NCI-H510A (cell line): ENCODE results near the gene GLB1L.
A peak's percentile ranks its signal among the peaks of the same experiment; 100 is the strongest.

Source experiments
- DNase-seq: peaks from one replicate; lab custom pipeline; 2025; lab: John Stamatoyannopoulos, UW

The GLB1L gene

DNA sequence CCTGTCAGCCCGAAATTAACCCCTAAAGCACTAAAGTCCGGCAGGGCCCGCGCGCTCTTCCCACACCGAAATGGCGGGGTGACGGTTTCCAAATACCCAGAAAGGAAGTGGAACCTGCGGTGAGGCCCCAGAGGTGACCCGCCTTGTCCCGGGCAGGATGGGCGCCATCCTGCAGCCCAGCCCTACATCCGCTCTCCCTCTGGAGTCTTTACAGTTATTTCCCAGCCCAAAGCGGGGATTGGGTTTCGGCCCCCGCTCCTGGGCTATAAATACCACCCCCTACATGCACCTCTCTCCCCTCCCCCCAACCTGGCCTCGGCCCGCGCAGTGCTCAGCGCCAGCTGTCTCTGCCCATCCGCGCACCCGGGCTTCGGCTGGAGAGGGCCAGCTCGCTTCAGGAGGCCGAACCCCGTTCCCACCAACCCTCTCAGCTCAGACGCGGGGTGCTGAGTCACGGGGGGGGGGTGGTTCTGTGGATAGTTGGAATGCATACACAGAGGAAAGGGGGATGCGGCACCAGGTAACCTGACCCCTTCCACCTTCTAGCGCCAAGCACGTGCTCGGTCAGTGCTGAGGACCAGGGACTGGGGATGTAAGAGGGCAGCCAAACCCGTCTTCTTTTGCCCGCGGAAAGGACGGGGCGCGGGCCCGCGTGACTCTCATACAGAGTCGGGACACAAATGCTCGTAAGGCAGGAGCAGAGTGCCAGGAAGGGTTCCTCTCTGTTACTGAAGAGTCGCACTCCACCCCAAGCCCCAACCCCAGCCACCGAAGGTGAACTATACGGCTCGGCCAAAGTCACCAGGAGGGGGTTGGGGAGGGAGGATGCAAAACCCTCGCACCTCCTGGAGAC lies 7.9 kb upstream of the GLB1L start, which contains the start of gene TUBA4B:
TUBA4B (plus strand) TSS at position 344 of the 853 bp plus-strand sequence; CDS start at position 509, 165 bp downstream.
- DNase-seq = peak; percentile 22

DNA sequence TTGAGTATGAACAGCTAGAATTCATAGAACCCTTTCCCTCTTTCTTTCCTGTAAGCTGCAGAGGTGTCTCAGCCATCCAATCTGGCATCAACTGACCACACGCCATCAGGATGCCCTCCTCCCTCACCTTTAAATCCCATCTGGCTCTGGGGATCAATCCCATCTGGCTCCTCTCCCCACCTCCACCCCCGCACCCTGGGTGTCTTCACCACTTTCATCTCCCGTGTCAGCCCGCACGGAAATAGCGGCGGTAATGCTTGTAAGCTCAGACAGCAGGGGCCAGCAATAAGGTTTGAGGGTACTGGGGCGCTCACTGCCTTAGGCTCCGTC lies 7.3 kb upstream of the GLB1L start:
- DNase-seq = no peak

DNA sequence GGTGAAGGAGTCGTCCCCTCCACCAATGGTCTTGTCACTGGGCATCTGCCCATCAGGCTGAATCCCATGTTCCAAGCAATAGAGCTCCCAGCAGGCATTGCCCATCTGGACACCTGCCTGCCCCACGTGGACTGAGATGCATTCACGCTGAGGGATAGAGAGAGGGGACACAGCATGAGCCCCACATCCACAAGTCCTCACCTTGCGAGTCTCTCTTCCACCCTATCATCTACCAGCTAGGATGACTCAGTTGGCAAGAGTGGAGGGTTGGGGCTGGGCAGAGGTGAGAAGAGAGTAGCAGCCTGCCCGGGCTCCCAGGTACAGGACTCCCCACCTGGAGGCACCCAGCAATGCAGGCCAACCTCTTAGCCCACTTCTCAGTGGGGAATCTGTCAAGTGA lies 6.8 kb upstream of the GLB1L start:
- DNase-seq = peak; percentile 8

DNA sequence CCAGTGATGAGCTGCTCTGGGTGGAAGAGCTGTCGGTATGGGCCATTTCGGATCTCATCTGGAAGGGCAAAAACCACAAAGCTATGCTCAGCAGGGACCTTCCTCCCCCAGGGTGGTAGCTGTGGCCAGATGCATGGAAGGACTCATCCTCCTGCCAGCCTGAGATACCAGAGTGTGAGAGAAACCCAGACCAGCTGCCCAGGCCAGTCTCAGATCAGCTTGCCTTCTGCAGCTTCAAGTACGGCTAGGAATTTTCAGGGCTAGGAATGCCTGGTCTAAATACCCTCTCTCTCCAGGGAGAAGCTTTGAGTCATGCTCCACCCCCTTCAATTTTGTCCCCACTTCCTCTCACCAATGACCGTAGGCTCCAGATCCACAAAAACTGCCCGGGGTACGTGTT lies 6.4 kb upstream of the GLB1L start:
- DNase-seq = no peak

DNA sequence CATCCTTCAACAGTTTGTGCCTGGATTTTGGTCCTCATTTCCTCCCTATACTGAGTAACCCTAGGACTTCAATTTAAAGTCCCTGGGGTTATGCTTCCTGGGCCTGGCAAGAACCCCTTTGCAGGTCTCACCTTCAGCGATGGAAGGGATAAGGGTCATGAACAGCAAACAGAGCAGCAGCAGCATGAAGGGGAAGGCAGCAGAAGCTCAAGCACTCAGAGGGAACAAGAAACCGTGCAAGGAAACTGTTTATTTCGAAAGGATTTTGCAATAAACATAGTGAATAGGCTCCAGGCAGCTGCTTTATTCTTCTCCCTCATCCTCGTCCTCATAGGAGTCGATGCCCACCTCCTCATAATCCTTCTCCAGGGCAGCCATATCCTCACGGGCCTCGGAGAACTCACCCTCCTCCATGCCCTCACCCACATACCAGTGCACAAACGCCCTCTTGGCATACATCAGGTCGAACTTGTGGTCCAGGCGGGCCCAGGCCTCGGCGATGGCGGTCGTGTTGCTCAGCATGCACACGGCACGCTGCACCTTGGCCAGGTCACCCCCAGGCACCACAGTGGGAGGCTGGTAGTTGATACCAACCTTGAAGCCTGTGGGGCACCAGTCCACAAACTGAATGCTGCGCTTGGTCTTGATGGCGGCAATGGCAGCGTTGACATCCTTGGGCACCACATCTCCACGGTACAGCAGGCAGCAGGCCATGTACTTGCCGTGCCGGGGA lies 5.0 kb upstream of the GLB1L start:
- no peak for DNase-seq

DNA sequence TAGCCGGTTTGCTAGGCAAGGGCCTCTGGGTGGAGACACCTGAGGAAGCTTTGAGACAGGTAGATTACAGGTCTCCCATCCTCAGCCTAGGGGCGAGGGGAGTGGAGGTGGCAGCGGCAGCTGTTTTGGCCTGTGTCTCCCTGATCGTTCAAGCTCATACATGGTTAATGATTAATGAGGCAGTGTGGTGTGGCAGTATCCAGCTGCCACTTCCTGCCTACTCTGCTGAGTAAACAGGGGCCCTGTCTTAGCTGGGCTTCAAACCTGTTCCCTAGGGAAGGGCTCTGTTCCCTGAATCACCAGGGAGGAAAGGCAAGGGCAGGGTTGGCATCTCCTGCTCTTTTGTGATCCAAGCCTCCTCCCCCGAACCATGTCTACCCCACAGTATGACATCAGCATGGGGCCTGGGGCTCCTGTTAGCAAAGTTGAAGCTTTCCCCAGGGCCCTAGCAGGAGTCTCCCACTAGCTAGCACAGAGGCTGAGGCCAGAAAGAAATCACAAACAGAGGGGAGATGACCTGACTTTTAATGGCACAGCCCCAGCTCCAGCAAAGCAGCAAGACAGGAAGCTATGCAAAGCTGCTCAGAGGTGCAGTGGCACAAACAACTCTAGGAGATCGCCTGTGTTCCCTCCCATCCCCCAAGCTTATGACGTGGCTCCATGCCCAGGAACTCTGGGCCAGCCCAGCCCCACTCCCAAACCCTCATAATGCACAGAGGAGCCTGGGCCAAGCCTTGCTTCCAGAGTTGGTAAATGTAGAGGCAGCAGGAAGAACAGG lies 4.1 kb upstream of the GLB1L start:
- DNase-seq = peak; percentile 65

DNA sequence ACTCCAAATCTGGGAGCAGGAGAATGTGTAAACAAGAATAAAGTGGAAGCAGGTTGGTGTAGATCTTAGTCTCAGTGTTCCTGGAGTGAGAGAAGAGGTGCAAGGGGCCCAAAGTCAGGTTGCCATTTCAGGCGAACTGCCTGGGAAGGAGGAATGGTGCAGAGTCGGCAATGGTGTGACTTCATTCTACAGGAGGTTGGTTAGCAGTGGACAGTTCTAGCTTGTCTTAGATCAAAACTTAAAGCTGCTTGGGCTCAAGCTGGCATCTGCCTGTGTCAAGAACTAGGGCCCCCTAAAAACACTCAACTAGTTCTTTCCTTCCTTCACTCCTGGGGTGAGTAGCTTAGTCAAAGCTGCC lies 3.6 kb upstream of the GLB1L start:
- no peak for DNase-seq

DNA sequence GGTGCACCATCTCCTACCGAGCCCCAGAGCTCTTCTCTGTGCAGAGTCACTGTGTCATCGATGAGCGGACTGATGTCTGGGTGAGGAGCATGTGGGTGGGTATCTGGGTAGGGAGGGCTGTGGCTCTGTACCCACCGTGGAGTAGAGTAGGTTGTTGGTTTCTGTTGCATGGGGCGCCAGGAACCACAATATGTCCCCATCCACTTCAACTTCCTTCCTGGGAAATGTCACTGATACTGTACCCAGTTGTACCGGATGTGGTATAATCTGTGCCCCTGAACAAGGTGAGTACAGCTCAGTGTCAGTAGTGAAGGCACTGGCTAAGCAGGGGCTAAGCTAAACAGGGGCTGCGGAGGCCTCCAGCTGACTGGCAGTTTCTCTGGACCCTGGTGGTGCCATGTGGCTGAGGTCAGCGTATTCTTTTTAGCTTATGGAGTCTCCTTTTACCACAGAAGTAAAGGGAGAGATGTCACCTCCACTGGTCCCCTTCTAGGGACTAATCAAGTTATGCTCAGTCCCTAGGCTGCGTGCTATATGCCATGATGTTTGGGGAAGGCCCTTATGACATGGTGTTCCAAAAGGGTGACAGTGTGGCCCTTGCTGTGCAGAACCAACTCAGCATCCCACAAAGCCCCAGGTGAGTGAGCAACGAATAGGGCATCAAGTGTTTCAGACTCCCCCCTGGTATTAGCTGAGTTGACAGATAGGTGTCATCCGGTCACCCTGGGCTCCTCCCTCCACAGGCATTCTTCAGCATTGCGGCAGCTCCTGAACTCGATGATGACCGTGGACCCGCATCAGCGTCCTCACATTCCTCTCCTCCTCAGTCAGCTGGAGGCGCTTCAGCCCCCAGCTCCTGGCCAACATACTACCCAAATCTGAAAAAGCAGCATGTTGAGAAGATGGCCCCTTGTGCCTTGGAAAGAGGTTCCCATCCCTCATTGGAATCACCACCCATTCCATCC lies 2.7 kb upstream of the GLB1L start:
- DNase-seq = no peak

DNA sequence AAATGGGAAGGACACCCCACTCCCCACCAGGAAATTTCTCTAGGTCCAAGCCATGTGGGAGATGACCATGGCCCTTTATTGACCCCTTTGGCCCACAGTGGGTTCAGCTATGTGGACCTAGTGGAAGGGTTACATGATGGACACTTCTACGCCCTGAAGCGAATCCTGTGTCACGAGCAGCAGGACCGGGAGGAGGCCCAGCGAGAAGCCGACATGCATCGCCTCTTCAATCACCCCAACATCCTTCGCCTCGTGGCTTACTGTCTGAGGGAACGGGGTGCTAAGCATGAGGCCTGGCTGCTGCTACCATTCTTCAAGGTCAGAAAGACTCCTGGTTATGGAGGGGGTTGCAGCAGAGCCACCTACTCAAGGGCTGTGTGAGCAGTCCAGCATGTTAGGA lies 1.3 kb upstream of the GLB1L start:
- DNase-seq = no peak

DNA sequence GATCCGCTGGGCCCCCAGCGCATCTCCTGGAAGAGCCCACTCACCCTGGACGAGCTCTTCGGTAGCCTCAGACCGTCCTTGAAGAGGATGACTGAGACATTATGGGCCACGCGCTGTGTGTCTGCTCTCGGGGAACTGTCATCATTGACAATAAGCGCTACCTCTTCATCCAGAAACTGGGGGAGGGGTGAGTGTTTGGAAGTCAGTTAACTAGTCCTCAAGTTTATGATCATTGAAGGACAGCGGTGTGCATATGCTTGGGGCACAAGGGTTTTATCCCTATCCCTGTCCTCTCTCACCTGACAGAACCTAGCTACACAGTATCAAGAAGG lies 621 bp upstream of the GLB1L start:
- no peak for DNase-seq

DNA sequence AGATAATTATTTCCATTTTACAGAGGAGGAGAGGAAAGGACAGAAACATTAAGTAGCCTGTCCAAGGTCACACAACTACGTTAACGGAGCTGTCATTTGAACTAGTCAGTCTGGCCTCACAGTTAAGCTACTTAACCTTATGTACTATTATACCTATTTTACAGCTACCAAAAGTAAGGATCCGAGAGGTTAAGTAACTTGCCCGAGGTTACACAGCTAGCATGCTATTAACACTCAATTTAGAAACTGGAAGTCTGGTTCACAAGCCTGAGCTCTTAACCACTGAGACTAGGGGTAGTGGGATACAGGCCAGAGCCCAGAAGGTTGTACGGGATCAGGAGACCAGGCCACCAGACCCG lies 476 bp downstream of the GLB1L start:
- no peak for DNase-seq

DNA sequence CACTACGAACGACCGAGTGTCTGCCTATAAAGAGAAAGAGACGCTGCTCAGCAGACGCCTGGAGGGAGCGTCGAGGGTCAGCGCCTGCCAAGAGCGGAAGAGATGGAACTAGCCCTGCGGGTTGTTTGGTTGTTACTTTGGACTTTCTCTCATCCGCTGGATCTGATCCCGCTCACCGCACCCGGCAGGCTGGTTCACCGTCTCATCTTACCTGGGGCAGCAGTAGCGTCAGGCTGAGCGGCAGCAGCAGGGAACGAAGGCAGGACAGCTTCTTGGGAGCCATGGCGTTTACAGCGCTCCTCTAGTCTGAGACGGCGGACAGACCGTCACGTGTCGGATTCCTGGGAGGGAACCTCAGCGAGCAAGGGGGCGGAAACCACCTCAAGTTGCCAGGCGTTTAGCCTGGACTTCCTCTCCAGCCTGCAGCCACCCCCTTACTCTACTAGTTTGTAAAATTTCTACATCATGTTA lies 1.9 kb downstream of the GLB1L start:
- DNase-seq = no peak

DNA sequence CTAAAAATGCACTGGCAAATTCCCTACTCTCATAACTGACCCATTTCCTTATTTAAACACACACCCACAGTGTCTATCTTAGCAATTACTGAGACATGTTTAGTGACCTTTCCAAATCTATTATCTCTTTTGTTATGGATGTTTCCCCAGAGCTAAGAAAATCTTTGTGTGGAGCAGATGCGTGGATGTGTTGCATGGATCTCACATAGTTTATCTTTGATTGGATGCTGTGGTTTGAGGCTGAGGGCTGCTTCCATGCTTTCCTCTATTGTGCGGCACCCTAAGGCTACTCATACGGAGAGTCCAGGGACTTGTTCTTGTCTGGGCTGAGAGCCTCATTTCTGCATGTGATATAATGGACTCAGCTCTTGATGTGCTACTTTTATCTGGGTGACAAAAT lies 10.9 kb downstream of the GLB1L start:
- no peak for DNase-seq

DNA sequence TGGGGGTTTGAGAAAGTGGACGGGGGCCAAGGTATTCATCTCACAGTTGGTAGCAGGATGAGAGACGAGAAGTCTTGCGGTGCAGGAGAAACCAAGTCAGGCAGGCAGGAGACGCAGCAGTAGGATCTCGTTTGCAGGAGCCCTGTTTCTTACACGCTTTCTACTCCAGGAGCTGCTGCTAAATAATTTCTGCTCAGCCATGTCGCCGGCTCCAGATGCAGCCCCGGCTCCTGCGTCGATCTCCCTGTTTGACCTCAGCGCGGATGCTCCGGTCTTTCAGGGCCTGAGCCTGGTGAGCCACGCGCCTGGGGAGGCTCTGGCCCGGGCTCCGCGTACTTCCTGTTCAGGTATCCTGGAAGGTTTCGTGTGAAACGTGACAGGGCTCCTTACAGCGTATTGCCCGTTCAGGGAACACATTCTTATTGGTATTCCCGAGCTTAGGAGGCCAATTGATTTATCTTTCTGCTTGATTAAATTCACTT lies 15.1 kb downstream of the GLB1L start:
- no peak for DNase-seq

DNA sequence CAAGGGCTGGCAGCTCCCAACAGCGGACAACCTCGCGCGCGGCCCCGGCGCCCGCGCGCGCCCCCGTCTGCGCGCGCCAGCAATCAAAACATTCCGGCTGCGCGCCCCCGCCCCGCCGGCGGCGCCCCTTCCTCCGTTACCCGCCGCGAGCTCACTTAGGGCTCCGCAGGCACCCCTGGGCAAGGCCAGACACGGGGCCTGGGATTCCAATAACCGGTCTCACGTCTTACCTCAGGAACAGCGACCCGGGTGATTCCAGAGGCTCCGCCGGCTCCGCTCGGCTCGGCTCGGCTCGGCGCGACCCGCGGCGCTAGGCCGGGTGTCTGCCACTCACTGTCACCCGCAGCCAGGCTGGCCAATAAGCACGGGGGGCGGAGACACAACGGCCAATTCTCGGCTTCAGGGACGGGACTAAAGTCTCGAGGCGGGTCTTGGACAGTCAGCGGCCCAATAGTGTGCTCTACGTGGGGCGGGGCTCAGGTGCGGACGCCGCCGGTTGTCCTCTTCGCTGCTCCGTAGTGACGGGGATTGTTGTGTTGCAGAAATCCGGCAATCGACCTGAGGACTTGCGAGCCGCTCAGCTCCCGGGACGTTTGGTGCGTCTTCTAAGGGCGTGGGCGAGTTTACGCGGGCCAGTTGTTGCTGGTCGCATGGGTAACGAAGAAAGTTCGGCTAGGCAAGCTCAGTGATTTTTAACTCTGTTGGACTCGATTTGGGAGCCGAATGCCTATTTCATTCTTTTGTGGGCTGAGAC lies 15.8 kb downstream of the GLB1L start, which contains the start of the genes ANKZF1 and ATG9A:
ANKZF1 (plus strand) TSS at position 502 of the 754 bp plus-strand sequence. CDS start 452 bp downstream, outside the sequence.
ATG9A (minus strand) TSS at position 332 of the 754 bp plus-strand sequence. CDS start 1,612 bp downstream, outside the sequence.
- DNase-seq = peak; percentile 98

DNA sequence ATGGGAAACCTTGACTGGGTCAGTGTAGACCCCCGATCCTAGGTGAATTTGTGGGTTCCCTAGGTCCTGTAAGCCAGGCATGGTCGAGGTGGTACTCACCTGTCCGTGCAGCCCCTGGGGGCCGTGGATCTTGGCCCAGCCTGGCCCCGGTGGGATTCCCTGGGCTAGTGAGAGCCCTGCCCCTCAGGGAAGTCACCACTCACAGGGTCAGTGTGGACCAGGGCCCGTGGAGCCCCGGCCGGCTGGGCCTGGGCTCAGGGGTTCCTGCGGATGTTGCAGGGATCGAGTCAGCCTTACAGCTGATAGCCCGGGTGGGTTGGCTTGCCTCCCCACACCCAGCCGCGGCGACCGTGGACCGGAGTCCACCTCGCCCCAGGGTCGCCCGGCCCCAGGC lies 16.3 kb downstream of the GLB1L start:
- no peak for DNase-seq

DNA sequence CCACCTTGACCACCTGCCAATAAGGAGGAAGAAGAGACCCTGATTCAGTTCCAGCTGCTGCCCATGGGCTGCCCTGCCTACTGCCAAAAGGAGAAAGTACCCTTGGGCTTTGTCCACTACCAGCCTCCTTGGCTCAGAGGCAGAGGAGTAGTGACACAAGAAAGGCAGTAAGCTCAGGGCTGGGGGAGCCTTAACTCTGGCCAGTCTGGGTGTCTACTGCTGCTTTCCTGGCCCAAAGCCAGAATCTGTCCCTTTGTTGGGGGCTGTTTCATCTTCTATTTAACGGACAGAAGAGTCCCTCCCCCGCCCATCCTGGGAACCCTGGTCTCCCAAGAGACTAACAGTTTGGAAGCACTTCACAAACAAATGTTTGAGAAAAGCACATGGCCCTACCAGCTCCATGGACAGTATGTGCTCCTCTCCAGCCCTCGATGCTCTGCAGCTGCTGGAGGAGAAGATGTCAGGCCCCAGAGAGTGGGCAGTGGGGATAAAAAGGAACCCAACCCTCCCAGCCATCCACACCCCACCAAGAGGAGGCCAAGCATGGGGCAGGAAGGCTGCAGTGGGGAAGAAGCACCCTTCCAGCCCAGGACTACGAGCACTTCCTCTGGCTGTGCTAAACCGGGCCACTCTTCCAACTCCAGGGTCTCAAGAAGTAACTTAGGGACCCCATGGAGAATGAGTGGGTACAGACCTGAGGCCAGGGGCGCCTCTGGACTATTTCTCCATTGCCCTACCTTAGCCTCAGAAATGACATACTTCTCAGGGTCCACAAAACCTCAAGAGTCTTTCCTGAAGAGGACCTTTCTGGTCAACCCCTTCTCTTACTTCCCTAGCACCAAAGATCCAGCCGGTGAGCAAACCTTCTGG lies 17.0 kb downstream of the GLB1L start:
- DNase-seq = no peak

DNA sequence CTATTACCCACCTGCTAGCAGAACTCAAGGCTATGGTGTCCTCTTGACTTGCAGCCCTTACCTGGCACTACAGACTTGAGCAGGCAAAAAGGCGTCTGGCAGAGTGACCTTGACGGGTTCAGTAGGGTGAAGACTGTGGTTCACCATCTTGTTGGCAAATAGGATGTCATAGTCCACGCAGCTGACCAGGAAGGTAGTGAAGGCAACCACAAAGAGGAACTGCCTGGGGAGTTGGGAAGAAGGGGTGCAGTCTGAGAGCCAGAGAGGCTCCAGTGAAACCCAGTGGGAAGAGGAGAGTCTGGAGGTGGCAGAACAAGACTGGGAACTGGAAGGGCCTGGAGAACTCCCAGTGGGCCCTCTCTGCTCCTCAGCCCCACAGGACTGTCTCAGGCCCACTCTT lies 19.9 kb downstream of the GLB1L start:
- DNase-seq = no peak

DNA sequence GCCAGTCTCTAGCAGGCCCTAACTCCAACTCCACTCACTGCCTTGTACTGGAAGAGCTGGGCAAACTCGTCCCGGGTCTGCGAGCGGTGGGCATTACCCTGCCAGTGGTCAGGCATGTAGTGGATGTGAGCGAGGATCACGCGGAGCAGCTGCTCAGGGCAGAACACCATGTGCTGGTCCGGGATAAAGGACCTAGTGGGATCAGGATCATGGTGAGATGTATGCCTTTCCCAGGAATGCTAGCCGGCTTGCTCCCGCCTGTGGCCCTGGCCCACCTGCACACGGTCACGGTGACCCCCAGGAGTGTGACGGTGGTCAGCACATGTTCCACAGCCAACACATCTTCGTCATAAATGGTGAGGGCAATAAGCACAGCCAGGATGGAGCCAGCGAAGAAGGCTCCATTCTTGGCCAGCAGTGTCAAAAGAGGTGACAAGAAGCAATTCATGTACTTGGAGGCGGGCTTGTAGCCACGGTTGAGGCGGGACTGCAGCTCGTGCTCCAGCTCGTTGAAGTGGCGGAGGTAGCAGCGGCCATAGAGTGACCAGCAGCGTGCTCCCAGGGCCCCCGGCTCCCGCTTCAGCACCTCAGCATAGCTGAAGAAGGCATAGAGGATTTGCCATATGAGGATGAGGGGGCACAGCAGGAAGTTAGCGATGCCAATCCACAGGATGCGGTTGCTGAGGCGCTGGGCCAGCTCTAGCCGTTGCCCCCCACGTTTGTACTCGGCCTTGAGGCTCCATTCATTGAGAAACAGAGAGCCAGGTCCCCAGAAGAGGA lies 21.2 kb downstream of the GLB1L start:
- DNase-seq = no peak
